NB4 (cell line): ENCODE results near the gene ARHGAP33.

Source experiments
- DNase-seq: peaks from one replicate; pipeline ENCODE4 v3.0.0; 2010; ENCODE audit warnings: low read depth
- H3K4me3 ChIP-seq: one replicate; pipeline ENCODE4 v1.5.1; 2011; ENCODE audit warnings: mild to moderate bottlenecking, low read depth, low read length, moderate library complexity
- CTCF ChIP-seq: IDR thresholded peaks from one replicate; pipeline ENCODE4 v1.5.1; 2012; ENCODE audit warnings: low read depth, low read length
- MAX ChIP-seq: IDR thresholded peaks from 2 replicates; pipeline ENCODE4 v1.6.1; 2011; ENCODE audit warnings: low read depth, low read length
- MYC ChIP-seq: IDR thresholded peaks from 2 replicates; pipeline ENCODE4 v1.6.1; 2011; ENCODE audit warnings: low read depth, low read length
- POLR2A ChIP-seq: IDR thresholded peaks from 2 replicates; pipeline ENCODE4 v1.6.1; 2011; ENCODE audit warnings: mild to moderate bottlenecking; ENCODE audit not compliant: insufficient read length; ENCODE audit errors: extremely low read depth

ARHGAP33 gene

GRCh38 chr19:35738887-35739229, 36.5 kb upstream of the ARHGAP33 start:
- no peak overlapping the region for H3K4me3 ChIP-seq
- TF ChIP-seq MYC = no peak
- no peak for TF ChIP-seq POLR2A
- no peak for TF ChIP-seq MAX
- no peak for TF ChIP-seq CTCF
- DNase-seq = no peak

- TF ChIP-seq CTCF (no peak), POLR2A (no peak), MYC (no peak), MAX (no peak)
- DNase-seq = no peak
- H3K4me3 ChIP-seq = peak overlapping the region; percentile 53
Measured at GRCh38 chr19:35739275-35740107, 35.9 kb upstream of the ARHGAP33 start.

- H3K4me3 ChIP-seq = peak overlapping the region; percentile 53
- no peak for DNase-seq
- no peak for TF ChIP-seq POLR2A
- TF ChIP-seq MAX = no peak
- TF ChIP-seq MYC = no peak
- TF ChIP-seq CTCF = no peak
Measured at GRCh38 chr19:35740108-35740422, 35.3 kb upstream of the ARHGAP33 start.

- peak; percentile 95 for DNase-seq
- TF ChIP-seq CTCF (no peak), POLR2A (peak; percentile 30), MAX (peak; percentile 30; the same call in 1 of the 2 replicates)
Measured at GRCh38 chr19:35740423-35741202, 34.8 kb upstream of the ARHGAP33 start.

GRCh38 chr19:35741203-35741515, 34.2 kb upstream of the ARHGAP33 start:
- no peak for DNase-seq
- TF ChIP-seq POLR2A (no peak), CTCF (peak; percentile 5), MAX (no peak), MYC (no peak)
- H3K4me3 ChIP-seq = peak overlapping the region; percentile 35

More at GRCh38 chr19:35740423-35741202, 34.8 kb upstream of the ARHGAP33 start:
- peak overlapping the region; percentile 53 for H3K4me3 ChIP-seq
